HG03457 (cell line): Measurements from ENCODE around the gene PPARA.
"Not testable (repeated sequence)": the region's sequence is repeated elsewhere in the genome, so short reads cannot be mapped to it uniquely, and the experiment has no call there.

Experiments
- ATAC-seq: cut with Tn5 transposase; IDR thresholded peaks from one replicate; pipeline ENCODE4 v1.9.1; 2021; ENCODE audit warnings: moderate number of reproducible peaks; ENCODE audit not compliant: unreplicated experiment

Gene PPARA

GRCh38 chr22:46125816-46126765, 24.2 kb upstream of the PPARA start:
- no peak for ATAC-seq

- ATAC-seq = no peak
Observed at GRCh38 chr22:46126853-46127385, 23.4 kb upstream of the PPARA start.

- no peak for ATAC-seq
Observed at GRCh38 chr22:46127556-46127955, 22.8 kb upstream of the PPARA start.

GRCh38 chr22:46128606-46129005, 21.7 kb upstream of the PPARA start:
- no peak for ATAC-seq

GRCh38 chr22:46129390-46130041, 20.8 kb upstream of the PPARA start:
- ATAC-seq = no peak

- no peak for ATAC-seq
Observed at GRCh38 chr22:46131151-46131587, 19.2 kb upstream of the PPARA start.

GRCh38 chr22:46132193-46132829, 18.0 kb upstream of the PPARA start:
- ATAC-seq = not testable (repeated sequence)

- ATAC-seq = no peak
Observed at GRCh38 chr22:46132830-46133587, 17.3 kb upstream of the PPARA start.

- ATAC-seq = no peak
Observed at GRCh38 chr22:46133588-46133855, 16.8 kb upstream of the PPARA start.

- ATAC-seq = no peak
Observed at GRCh38 chr22:46134111-46134705, 16.1 kb upstream of the PPARA start.

- ATAC-seq = no peak
Observed at GRCh38 chr22:46135611-46136485, 14.5 kb upstream of the PPARA start.

GRCh38 chr22:46136486-46137217, 13.7 kb upstream of the PPARA start:
- no peak for ATAC-seq

GRCh38 chr22:46137218-46137766, 13.0 kb upstream of the PPARA start:
- no peak for ATAC-seq

GRCh38 chr22:46138058-46138797, 12.1 kb upstream of the PPARA start:
- ATAC-seq = no peak

- not testable (repeated sequence) for ATAC-seq
Observed at GRCh38 chr22:46139417-46139816, 10.9 kb upstream of the PPARA start.

GRCh38 chr22:46139895-46140350, 10.4 kb upstream of the PPARA start:
- no peak for ATAC-seq

GRCh38 chr22:46140989-46141928, 9.1 kb upstream of the PPARA start:
- ATAC-seq = no peak
